ENCODE results near the gene NEDD8.

Gene NEDD8

DNA sequence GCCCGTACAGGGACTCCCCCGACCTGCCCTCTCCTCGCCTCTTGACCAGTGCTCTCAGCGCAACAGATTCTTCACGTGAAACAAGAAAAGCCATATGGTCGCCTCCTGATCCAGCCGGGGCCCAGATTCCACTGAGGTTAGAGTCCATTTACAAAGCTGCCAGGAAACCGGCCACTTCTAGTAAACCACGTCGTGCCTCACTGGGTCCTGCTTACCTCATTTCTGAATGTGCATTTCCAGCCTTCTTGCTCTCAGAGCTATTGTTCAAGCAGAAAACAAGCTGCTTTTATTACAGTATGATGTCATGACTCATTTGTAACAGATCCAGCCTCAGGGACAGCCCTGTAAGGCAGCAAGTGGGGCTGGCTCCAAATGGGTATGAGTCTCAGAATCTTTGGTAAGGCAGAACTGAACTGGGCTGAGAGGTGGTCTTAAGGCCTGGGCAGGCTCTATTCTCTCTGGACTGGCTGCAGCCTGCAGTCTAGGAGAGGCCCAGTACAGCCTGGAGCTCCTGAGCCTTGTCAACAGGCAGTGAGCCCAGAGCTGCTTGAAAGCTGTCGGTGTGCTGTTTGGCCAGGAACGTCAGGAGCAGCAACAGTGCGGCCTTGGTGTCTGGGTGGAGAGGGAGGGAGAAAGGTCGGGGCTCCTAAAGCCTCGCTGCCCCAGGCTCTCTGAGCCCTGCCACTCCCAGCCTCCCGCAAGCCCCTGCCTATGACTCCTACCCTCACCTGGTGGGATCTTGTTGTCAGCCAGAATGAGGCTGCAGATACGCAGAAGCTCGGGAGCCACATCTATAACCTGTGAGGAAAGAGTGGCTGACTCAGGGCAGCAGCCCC is 52.0 kb downstream of the NEDD8 start:
- no peak for DNase-seq (ENCODE audit: low read depth)

DNA sequence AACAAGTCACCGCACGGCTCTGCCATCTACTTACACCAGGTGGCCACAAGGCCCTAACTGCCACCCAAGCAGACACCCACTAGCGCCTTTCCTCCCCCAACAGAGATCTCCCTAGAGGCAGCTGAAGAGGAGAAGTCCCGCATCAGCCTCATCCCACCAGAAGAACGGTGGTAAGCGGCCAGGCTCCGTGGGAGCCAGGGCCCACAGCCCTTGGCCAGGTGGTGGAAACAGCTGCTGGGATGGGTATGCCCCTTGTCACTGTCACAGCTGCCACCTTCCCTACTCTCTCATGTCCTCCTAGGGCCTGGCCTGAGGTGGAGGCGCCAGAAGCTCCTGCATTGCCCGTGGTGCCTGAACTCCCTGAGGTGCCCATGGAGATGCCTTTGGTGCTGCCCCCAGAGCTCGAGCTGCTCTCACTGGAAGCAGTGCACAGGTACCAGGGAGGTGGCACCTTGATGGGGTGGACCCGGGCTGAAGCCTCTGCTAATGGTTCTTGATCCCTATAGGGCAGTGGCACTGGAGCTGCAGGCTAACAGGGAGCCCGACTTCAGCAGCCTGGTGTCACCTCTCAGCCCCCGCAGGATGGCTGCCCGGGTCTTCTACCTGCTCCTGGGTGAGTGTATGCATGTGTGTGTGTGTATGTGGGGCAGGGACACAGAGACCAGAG is 52.7 kb downstream of the NEDD8 start:
- no peak for DNase-seq (ENCODE audit: low read depth)

DNA sequence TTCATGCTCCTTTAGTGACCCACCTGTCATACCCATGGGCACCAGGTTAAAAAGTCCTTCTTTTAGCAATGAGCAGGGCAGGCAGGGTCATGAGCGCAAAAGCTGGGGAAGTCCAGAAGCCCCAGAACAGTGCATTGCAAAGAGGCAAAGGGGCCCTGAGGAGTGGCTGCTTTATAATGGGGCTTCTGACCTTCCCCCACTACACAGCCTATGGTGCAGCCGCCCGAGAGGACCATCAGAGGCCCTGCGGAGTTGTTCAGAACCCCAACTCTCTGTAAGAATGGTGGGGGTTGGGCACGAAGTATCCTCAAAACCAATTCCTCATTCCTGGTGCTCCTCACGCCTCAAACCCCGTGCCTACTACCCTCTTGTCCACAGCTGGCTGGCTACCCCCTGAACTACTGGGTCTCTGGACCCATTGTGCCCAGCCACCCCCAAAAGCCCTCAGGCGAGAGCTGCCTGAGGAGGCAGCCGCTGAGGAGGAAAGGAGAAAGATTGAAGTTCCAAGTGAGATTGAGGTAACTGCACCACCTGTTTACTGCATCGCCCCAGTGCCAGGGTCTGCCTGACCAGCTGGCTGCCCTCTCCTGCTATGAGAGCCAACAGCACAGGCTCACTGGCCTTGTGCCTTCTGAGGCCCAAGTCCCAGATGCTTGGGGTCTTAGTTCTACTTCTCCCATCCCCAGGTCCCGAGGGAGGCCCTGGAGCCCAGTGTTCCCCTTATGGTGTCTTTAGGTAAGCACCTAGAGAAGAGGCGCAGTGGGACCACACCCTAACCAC is 53.6 kb downstream of the NEDD8 start:
- no peak for DNase-seq (ENCODE audit: low read depth)

DNA sequence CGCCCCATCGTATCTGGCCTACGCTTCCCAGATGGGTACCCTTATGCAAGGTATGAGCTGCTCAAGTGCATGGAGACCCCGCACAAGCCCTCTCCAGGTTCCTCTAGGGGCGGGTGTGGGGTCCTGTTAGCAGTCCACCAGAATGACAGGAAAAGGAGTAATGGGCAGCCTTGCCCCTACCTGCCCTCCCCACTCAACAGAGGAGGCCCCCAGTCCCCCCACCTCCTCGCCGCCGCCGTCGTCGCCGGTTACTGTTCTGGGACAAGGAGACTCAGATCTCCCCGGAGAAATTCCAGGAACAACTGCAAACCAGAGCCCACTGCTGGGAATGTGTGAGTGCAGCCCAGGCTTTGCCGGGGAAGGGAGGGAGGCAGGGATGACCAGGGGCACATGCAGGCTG is 54.3 kb downstream of the NEDD8 start:
- no peak for DNase-seq (ENCODE audit: low read depth)

DNA sequence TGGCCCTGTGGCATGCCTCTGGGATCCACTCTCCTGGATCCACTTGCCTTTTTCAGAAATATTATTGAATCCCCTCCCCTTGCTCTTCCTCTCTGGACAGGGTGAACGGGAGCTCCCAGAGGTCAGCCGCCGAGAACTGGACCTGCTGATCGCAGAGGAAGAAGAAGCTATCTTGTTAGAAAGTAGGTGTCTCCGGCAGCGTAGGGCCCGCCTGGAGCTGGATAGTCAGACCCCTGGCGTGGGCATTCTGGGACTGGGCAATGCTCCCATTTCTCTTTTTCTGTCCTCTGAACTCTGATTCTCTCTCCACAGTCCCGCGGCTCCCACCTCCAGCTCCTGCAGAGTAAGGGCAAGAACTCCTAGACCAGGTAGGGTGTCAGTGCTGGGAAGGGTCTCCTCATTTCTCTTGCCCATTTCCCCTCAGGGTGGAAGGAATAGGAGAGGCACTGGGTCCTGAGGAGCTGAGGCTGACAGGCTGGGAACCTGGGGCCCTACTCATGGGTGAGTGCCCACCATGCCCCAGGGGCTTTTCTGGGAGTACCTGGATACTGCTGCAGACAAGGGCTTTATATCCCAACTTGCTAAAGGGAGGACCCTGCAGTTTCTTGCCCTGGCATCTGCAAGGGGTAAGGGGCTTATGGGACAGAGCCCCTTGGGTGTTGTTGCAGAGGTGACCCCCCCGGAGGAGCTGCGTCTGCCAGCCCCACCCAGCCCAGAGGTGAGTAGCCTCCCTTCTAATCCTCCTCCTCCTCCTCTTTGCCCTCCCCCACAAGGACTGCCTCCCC is 54.9 kb downstream of the NEDD8 start:
- no peak for DNase-seq (ENCODE audit: low read depth)

DNA sequence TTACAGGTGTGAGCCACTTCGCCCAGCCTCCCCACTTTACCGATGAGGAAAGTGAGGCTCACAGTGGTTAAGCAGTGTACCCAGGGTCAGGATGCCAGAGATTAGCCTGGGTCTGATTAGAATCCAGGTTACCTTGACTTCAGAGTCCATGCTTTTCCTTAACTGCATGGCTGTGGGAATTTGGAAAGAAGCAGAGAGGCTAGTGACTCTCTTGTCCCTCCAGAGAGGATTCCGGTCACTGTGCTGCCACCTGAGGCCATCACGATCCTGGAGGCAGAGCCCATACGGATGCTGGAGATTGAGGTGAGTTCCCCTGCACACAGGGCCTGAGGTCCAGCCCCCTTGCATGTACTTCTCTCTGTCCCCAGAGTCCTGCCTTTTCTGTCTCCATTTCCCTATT is 55.6 kb downstream of the NEDD8 start:
- DNase-seq (ENCODE audit: low read depth), result no peak

DNA sequence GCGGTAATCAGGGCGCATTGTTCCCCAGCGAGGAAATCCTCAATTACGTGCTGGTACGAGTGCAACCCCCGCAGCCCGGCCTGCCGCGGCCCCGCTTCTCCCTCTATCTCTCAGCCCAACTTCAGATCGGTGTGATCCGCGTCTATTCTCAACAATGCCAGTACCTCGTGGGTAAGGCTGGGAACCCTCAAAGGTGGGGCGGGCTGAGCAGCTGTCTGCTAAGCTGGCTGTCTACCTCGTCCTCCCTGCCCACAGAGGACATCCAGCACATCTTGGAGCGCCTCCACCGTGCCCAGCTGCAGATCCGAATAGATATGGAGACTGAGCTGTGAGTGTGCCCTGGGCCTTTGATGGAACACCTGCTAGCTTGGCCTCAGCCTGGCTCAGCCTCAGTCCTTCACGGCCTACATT is 59.3 kb downstream of the NEDD8 start:
- DNase-seq (ENCODE audit: low read depth), result no peak

DNA sequence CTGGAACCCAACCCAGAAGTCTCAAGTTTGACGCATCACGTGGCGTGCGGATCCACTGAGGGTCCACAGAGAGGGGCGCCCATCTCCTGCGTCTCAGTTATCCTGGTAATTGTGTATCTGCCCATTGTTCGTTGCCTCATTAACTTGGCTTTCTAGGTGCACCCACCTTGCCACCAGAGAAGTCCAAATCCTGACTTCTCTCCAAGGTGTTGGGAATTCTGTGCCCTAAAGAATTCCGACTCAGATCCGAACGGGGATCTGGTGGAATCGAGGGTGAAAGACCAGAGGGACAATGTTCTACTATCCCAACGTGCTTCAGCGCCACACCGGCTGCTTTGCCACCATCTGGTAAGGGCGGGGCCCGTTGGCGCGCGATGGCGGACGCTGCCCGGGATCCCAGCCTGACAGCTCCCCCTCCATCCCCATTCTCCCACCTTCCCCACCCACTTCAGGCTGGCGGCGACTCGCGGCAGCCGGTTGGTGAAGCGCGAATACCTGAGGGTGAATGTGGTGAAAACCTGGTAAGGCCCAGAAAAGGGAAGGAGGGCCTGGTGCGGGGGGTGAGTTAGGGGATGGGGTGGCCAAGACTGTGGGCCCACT is 59.8 kb downstream of the NEDD8 start:
- DNase-seq (ENCODE audit: low read depth), result no peak

DNA sequence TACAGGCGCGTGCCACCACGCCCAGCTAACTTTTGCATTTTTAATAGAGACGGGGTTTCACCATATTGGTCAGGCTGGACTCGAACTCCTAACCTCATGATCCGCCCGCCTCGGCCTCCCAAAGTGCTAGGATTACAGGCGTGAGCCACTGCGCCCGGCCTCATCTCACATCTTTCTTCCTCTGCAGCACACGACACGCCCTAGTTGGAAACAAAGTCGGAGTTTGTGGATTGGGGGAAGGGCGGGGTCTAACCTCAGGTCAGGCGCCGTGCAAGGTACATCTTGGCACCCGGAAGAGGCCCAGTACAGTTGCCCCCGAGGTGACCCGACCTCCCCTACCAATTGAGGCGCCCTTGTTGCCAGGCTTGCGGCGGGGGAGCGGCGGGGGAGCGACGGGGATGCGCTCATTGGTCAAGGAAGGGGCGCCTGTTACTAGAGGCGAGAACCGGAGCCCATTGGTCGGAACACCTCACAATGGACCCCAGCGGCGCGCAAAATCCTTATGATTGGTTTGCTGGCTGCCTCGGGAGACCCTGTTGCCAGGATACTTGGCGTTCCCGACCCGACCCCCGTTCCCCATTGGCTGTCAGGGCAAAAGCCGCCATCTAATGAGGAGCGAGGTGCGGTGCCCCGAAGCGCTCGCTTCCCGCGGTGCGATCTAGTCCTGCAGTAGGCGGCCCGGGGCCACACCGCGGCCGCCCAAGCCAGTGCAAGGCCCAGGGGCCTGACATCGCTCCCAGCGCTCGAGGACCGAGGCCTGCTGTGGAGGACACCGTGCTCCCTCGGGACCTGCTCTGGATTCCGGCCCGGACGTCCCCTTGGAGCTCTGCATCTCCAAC is 60.5 kb downstream of the NEDD8 start, which contains the start of gene REC8:
Gene REC8, plus strand, starts transcription at position 659 of the 839 bp plus-strand sequence. CDS start 473 bp downstream, outside the sequence.
- DNase-seq (ENCODE audit: low read depth), result peak; percentile 48

DNA sequence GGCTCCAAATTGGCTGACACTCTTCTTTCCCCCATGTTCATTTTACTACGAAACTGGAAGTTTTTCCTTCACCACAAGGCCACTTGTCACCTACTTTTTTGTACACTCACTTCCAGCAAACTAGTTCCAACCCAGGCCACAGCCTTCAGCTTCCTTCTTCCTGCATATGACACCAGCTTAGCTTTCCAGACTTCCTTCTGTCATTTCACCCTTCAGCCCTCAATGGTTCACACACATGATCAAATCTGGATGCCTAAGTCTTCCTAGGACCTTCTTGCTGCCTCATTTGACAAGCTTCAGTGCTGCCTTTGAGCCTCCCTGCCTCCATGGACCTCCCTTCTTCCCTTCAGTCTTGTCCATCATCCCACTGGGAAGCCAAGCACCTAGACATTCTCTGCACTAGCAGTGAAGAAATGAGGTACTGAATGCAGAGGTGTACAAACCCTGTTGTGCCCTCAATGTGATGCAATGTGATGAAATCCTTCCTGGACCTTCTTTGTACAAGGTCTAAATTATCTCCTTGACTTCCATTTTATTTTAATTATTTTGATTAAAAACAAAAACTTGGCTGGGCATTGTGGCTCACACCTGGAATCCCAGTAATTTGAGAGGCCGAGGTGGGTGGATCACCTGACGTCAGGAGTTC is 64.6 kb downstream of the NEDD8 start:
- no peak for DNase-seq (ENCODE audit: low read depth)

All from stimulated activated CD8-positive, alpha-beta memory T cell treated with anti-CD3 and anti-CD28 coated beads, Interleukin-12 subunit alpha, Interleukin-12 subunit beta, amount 100 ng/mL, for 4 hours (primary cell).